ENCODE measurements around the gene TSGA10IP.
A peak's percentile ranks its signal among the peaks of the same experiment; 100 is the strongest.

TSGA10IP gene

GRCh38 chr11:65997286-65997685 is 52.0 kb downstream of the TSGA10IP start:
- Histone ChIP-seq H3K4me1 (ENCODE audit: control insufficient read depth, low read depth, low read length) (no peaks in the 10 kb centered on the region), H3K4me2 (ENCODE audit: low read length) (no peak overlapping the region), H3K9ac (ENCODE audit: low read length) (no peak overlapping the region), H2BK5ac (ENCODE audit: low read length) (no peak overlapping the region), H3K18ac (ENCODE audit: low read length) (no peak overlapping the region), H3K36me3 (ENCODE audit: control insufficient read depth, insufficient read depth, low read length) (peaks cover 19% of the 10 kb centered on the region), H4K5ac (ENCODE audit: low read length) (no peak overlapping the region), H3K56ac (ENCODE audit: low read length) (no peak overlapping the region), H2AK5ac (ENCODE audit: low read length) (no peak overlapping the region), H3K23ac (ENCODE audit: low read length) (no peak overlapping the region), H3K27me3 (ENCODE audit: insufficient read depth, low read length, poor library complexity) (no peaks in the 10 kb centered on the region), H2BK15ac (replicated peaks; ENCODE audit: low read depth) (no peak overlapping the region), H3K4me3 (ENCODE audit: low read length) (no peak overlapping the region), H3K4ac (ENCODE audit: low read depth, low read length) (no peak overlapping the region), H4K8ac (ENCODE audit: low read depth, low read length) (no peak overlapping the region), H3K79me1 (ENCODE audit: low read length) (peaks cover 14% of the 10 kb centered on the region), H3K79me2 (ENCODE audit: control insufficient read depth, insufficient read depth, low read length) (peaks cover 12% of the 10 kb centered on the region), H3K27ac (ENCODE audit: low read depth, low read length) (no peak overlapping the region), H2BK120ac (ENCODE audit: low read depth, low read length) (no peak overlapping the region)
- no peak for DNase-seq
- no CpG with 5 or more reads among the region's 2 CpGs for WGBS (ENCODE audit: extremely low coverage, insufficient coverage, low lambda C conversion rate)

GRCh38 chr11:66001942-66002647 is 56.8 kb downstream of the TSGA10IP start, which contains the start of the genes BANF1 and EIF1AD:
Gene BANF1, plus strand, starts transcription at chr11:66002503. Its CDS starts 748 bp downstream, at chr11:66003251.
Gene EIF1AD, minus strand, starts transcription at chr11:66002157. Its CDS starts 1,768 bp downstream, at chr11:66000389.
- Histone ChIP-seq H3K27ac (ENCODE audit: low read depth, low read length) (peak within 1 kb of the TSS; percentile 98), H2BK5ac (ENCODE audit: low read length) (peak within 1 kb of the TSS; percentile 96), H3K4me3 (ENCODE audit: low read length) (peak within 1 kb of the TSS; percentile 97), H3K79me2 (ENCODE audit: control insufficient read depth, insufficient read depth, low read length) (peaks cover 21% of the 10 kb centered on the region), H2BK15ac (replicated peaks; ENCODE audit: low read depth) (no peak within 1 kb of the TSS), H3K18ac (ENCODE audit: low read length) (peak within 1 kb of the TSS; percentile 78), H3K36me3 (ENCODE audit: control insufficient read depth, insufficient read depth, low read length) (peaks cover 22% of the 10 kb centered on the region), H3K27me3 (ENCODE audit: insufficient read depth, low read length, poor library complexity) (no peaks in the 10 kb centered on the region), H3K79me1 (ENCODE audit: low read length) (peaks cover 25% of the 10 kb centered on the region), H2BK120ac (ENCODE audit: low read depth, low read length) (no peak within 1 kb of the TSS), H3K56ac (ENCODE audit: low read length) (peak within 1 kb of the TSS; percentile 98), H3K4ac (ENCODE audit: low read depth, low read length) (peak within 1 kb of the TSS; percentile 75), H3K4me2 (ENCODE audit: low read length) (peak within 1 kb of the TSS; percentile 84), H4K8ac (ENCODE audit: low read depth, low read length) (no peak within 1 kb of the TSS), H2AK5ac (ENCODE audit: low read length) (no peak within 1 kb of the TSS), H4K5ac (ENCODE audit: low read length) (no peak within 1 kb of the TSS), H3K23ac (ENCODE audit: low read length) (peak within 1 kb of the TSS; percentile 73), H3K4me1 (ENCODE audit: control insufficient read depth, low read depth, low read length) (peaks cover 5% of the 10 kb centered on the region), H3K9ac (ENCODE audit: low read length) (peak within 1 kb of the TSS; percentile 98)
- WGBS (ENCODE audit: extremely low coverage, insufficient coverage, low lambda C conversion rate), result no CpG with 5 or more reads among the region's 55 CpGs
- DNase-seq, result peak; percentile 99

GRCh38 chr11:66002648-66003225 is 57.5 kb downstream of the TSGA10IP start:
- H3K79me2 ChIP-seq (ENCODE audit: control insufficient read depth, insufficient read depth, low read length), result peaks cover 21% of the 10 kb centered on the region
- no peak overlapping the region for H2BK120ac ChIP-seq (ENCODE audit: low read depth, low read length)
- DNase-seq, result peak; percentile 40
- peaks cover 10% of the 10 kb centered on the region for H3K4me1 ChIP-seq (ENCODE audit: control insufficient read depth, low read depth, low read length)
- peak overlapping the region; percentile 96 for H3K4me3 ChIP-seq (ENCODE audit: low read length)
- H3K27ac ChIP-seq (ENCODE audit: low read depth, low read length), result peak overlapping the region; percentile 98
- H3K79me1 ChIP-seq (ENCODE audit: low read length), result peaks cover 25% of the 10 kb centered on the region
- WGBS (ENCODE audit: extremely low coverage, insufficient coverage, low lambda C conversion rate), result no CpG with 5 or more reads among the region's 40 CpGs
- no peak overlapping the region for H4K5ac ChIP-seq (ENCODE audit: low read length)
- H3K18ac ChIP-seq (ENCODE audit: low read length), result peak overlapping the region; percentile 78
- H3K23ac ChIP-seq (ENCODE audit: low read length), result no peak overlapping the region
- peaks cover 18% of the 10 kb centered on the region for H3K36me3 ChIP-seq (ENCODE audit: control insufficient read depth, insufficient read depth, low read length)
- no peak overlapping the region for H2AK5ac ChIP-seq (ENCODE audit: low read length)
- peak overlapping the region; percentile 75 for H3K4ac ChIP-seq (ENCODE audit: low read depth, low read length)
- H4K8ac ChIP-seq (ENCODE audit: low read depth, low read length), result no peak overlapping the region
- H3K56ac ChIP-seq (ENCODE audit: low read length), result peak overlapping the region; percentile 98
- H3K4me2 ChIP-seq (ENCODE audit: low read length), result peak overlapping the region; percentile 41
- H2BK15ac ChIP-seq (replicated peaks; ENCODE audit: low read depth), result no peak overlapping the region
- peak overlapping the region; percentile 45 for H2BK5ac ChIP-seq (ENCODE audit: low read length)
- H3K9ac ChIP-seq (ENCODE audit: low read length), result peak overlapping the region; percentile 98
- no peaks in the 10 kb centered on the region for H3K27me3 ChIP-seq (ENCODE audit: insufficient read depth, low read length, poor library complexity)

- no peak overlapping the region for H3K18ac ChIP-seq (ENCODE audit: low read length)
- peak overlapping the region; percentile 41 for H3K4me2 ChIP-seq (ENCODE audit: low read length)
- H2BK15ac ChIP-seq (replicated peaks; ENCODE audit: low read depth), result no peak overlapping the region
- peak overlapping the region; percentile 98 for H3K9ac ChIP-seq (ENCODE audit: low read length)
- no peak overlapping the region for H3K27ac ChIP-seq (ENCODE audit: low read depth, low read length)
- H3K79me2 ChIP-seq (ENCODE audit: control insufficient read depth, insufficient read depth, low read length), result peaks cover 21% of the 10 kb centered on the region
- H3K56ac ChIP-seq (ENCODE audit: low read length), result peak overlapping the region; percentile 98
- no peak overlapping the region for H3K4me3 ChIP-seq (ENCODE audit: low read length)
- no peak overlapping the region for H3K4ac ChIP-seq (ENCODE audit: low read depth, low read length)
- peaks cover 15% of the 10 kb centered on the region for H3K36me3 ChIP-seq (ENCODE audit: control insufficient read depth, insufficient read depth, low read length)
- H3K23ac ChIP-seq (ENCODE audit: low read length), result no peak overlapping the region
- no peak overlapping the region for H2BK5ac ChIP-seq (ENCODE audit: low read length)
- peaks cover 25% of the 10 kb centered on the region for H3K79me1 ChIP-seq (ENCODE audit: low read length)
- no peak overlapping the region for H2BK120ac ChIP-seq (ENCODE audit: low read depth, low read length)
- H4K8ac ChIP-seq (ENCODE audit: low read depth, low read length), result no peak overlapping the region
- no peak overlapping the region for H4K5ac ChIP-seq (ENCODE audit: low read length)
- no peak for DNase-seq
- peaks cover 10% of the 10 kb centered on the region for H3K4me1 ChIP-seq (ENCODE audit: control insufficient read depth, low read depth, low read length)
- H3K27me3 ChIP-seq (ENCODE audit: insufficient read depth, low read length, poor library complexity), result no peaks in the 10 kb centered on the region
- no peak overlapping the region for H2AK5ac ChIP-seq (ENCODE audit: low read length)
- WGBS (ENCODE audit: extremely low coverage, insufficient coverage, low lambda C conversion rate), result no CpG with 5 or more reads among the region's 6 CpGs
Measured at GRCh38 chr11:66003291-66003690, 58.0 kb downstream of the TSGA10IP start.

- no peak overlapping the region for H3K18ac ChIP-seq (ENCODE audit: low read length)
- H3K4me1 ChIP-seq (ENCODE audit: control insufficient read depth, low read depth, low read length), result peaks cover 12% of the 10 kb centered on the region
- no peaks in the 10 kb centered on the region for H3K27me3 ChIP-seq (ENCODE audit: insufficient read depth, low read length, poor library complexity)
- no peak overlapping the region for H4K8ac ChIP-seq (ENCODE audit: low read depth, low read length)
- H3K36me3 ChIP-seq (ENCODE audit: control insufficient read depth, insufficient read depth, low read length), result peaks cover 12% of the 10 kb centered on the region
- no peak overlapping the region for H2BK120ac ChIP-seq (ENCODE audit: low read depth, low read length)
- peaks cover 23% of the 10 kb centered on the region for H3K79me1 ChIP-seq (ENCODE audit: low read length)
- no CpG with 5 or more reads among the region's 4 CpGs for WGBS (ENCODE audit: extremely low coverage, insufficient coverage, low lambda C conversion rate)
- H3K4ac ChIP-seq (ENCODE audit: low read depth, low read length), result no peak overlapping the region
- no peak overlapping the region for H2AK5ac ChIP-seq (ENCODE audit: low read length)
- no peak overlapping the region for H3K4me3 ChIP-seq (ENCODE audit: low read length)
- no peak overlapping the region for H2BK15ac ChIP-seq (replicated peaks; ENCODE audit: low read depth)
- H3K4me2 ChIP-seq (ENCODE audit: low read length), result no peak overlapping the region
- H3K79me2 ChIP-seq (ENCODE audit: control insufficient read depth, insufficient read depth, low read length), result peaks cover 21% of the 10 kb centered on the region
- H2BK5ac ChIP-seq (ENCODE audit: low read length), result no peak overlapping the region
- H4K5ac ChIP-seq (ENCODE audit: low read length), result no peak overlapping the region
- H3K23ac ChIP-seq (ENCODE audit: low read length), result no peak overlapping the region
- no peak overlapping the region for H3K27ac ChIP-seq (ENCODE audit: low read depth, low read length)
- H3K56ac ChIP-seq (ENCODE audit: low read length), result no peak overlapping the region
- no peak for DNase-seq
- no peak overlapping the region for H3K9ac ChIP-seq (ENCODE audit: low read length)
Measured at GRCh38 chr11:66004186-66004585, 58.9 kb downstream of the TSGA10IP start.
